GM21619 (cell line): ENCODE measurements around the gene TF.
"Not testable (repeated sequence)": the region's sequence is repeated elsewhere in the genome, so short reads cannot be mapped to it uniquely, and the experiment has no call there.

Experiments used
- ATAC-seq: cut with Tn5 transposase; IDR thresholded peaks from one replicate; pipeline ENCODE4 v1.9.1; 2021; ENCODE audit not compliant: unreplicated experiment

Gene TF

GRCh38 chr3:133745981-133746711 is at the start of gene TF:
Gene TF (plus strand): TSS chr3:133746393. CDS start chr3:133746441, 48 bp downstream.
- ATAC-seq = no peak

DNA sequence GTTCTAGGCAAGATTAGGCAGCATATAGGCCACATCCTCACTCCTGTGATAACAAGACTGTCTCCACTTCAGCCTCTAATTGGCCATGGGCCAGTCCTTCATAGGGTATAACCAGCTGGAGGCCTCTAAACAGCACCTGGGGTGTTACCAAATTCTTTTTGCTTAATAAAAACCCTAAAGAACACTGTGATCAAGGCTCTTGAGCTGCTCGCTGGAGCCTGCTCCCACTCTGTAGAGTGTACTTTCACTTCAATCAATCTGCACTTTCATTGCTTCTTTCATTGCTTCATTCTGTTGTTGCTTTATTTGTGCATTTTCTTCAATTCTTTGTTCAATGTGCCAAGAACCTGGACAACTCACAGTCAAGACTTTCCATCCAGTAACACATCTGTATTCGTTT is 48.2 kb upstream of the TF start:
- no peak for ATAC-seq

DNA sequence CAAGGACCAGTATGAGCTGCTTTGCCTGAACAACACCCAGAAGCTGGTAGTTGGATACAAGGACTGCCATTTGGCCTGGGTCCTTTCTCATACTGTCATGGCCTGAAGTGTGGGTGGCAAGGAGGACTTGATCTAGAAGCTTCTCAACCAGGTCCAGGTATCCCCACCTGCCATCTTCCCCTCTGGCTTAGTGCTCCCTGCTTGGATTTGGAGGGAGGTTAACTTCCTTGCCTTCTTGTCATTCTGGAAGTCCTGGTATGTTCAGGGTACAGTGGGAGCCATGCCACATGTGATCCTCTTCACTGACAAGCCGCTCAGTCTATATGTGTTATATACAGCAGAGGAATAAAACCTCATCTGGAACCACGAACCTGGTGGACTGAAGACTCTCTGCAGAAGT is 46.7 kb upstream of the TF start:
- ATAC-seq = no peak

DNA sequence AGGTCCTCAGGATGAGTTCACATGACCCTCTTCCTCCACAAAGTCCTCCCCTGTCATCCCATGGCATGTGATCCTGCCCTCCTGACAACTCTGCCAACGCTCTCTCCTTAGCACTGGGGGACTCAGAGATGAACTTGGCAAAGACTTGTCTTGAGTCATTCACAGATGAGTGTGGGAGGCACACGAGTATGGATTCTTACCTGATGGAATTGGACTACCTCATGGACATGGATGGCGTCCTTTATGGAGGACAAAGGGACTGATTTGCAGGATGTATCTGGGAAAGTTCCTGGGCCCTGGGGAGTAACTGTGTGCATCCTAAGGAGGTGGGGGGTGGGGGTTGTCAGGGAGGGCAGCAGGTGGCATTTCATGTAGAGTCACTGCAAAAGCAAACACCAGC is 46.3 kb upstream of the TF start:
- ATAC-seq = no peak

DNA sequence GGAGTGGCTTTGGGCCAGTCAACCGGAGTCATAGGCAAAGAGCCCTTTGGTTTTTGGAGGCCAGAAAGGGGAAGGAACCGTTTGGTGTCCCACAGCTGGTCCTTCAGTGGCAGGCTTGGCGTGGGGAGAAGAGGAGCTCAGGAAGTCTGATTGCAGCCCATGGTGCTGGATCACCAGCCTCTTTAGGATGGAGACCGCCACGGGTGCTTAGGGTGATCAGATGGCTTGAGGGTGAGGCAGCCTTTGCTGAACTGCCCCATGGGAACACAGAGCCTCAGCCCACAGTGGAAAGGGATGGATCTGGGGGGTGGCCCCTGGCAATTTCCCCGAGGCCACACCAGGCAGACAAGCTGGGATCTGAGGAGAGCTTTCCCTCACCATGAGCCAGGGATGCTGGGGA is 45.8 kb upstream of the TF start:
- ATAC-seq = no peak

DNA sequence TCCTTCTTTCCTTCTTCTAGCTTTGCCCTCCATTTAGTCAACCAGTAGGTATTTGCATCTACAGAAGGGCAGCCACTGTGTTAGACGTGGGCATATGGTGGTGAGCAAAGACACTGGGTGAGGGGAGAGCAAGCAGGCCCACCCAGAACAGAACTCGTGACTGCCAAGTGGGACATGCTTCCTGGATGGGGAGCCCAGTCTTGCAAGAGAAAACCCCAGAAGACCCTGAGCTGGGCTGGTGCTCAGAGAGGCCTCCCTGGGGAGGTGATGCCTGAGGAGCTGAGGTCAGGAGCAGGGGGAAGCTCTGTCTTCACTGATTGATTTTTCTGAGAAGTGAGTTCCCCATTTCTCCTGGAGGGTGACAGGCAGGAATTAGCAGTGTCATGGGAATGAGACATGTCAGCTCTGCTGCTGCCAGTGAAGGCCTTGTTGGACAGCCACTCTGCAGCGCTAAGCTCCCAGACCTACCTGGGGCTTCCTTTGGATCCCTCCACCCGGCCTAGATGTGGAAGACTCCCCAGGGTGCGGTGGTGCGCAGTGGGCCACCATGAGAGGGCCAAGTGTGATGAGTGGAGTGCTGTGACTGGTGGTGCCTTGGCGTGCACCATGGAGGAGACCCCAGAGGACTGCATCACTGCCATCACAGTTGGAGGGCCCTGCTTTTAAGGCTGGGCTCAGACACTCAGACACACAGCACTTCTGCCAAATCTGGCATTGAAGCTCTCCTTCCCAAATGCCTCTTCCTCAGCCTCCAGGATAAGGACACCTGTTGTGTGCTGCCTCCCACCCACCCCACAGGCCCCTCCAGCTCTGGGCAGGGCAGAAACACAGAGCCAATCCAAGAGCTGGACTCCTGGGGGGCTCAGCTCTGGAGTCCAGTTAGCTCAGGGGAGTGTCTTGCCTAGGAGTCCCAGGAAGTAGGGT is 44.5 kb upstream of the TF start:
- no peak for ATAC-seq

DNA sequence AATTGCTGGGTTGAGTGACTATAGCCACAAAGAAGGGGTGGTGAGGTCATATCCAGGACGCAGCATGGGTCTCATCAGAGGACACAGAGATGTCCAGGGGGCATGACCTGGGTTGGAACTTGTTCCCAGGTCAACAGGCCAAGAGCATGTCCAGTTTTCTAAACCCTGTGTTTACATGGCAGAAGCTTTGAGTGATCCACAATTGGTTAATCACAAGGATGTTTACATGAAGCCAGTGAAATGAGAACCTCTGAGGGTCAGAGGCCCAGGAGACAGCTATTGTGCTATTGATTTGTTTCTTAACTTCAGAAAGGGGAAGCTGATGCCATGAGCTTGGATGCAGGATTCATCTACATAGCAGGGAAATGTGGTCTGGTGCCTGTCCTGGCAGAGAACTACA is 42.3 kb upstream of the TF start:
- ATAC-seq = no peak

GRCh38 chr3:133706033-133706432 is 40.2 kb upstream of the TF start:
- ATAC-seq = no peak

- ATAC-seq = no peak
These were observed 36.9 kb upstream of the TF start for GRCh38 chr3:133709139-133709750.

GRCh38 chr3:133711013-133711412 is 35.2 kb upstream of the TF start:
- no peak for ATAC-seq

DNA sequence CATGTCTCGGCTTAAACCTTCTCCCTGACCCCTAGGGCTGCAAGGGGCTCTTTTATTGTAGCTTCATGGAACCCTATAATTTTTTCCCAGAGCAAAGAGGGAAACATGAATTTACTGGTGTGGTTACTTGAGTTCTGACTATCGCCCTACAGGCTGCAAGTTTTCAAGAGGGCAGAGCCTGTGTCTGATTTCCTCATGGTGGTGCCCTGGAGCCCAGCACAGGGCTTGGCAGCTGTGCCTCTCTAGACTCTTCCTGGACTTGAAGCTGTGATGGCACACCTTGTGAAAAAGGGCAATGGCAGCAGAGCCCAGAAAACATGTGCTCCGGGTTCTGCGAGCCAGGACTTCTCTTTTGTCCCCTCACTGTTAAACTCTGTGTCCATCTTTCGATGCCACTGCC is 34.2 kb upstream of the TF start:
- ATAC-seq = no peak

DNA sequence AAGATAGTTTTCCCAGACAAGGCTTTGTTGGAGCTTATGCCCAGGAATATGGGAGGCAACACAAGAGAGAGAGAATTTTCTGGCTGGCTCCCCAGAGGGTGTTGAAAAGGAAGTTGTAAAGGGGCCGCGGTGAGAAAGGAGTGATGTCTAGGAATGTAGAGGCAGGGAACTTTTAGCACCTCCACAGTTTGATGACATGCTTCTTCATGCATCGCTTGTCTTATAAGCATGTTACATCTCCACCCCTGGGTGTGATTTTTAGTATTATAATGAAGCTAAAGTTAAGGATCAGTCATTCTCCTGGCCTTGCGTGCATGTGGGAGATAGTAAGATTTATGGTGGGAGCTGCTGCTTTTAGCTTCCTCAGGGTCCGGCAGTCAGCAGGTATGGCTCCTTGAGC is 32.8 kb upstream of the TF start:
- ATAC-seq = no peak

DNA sequence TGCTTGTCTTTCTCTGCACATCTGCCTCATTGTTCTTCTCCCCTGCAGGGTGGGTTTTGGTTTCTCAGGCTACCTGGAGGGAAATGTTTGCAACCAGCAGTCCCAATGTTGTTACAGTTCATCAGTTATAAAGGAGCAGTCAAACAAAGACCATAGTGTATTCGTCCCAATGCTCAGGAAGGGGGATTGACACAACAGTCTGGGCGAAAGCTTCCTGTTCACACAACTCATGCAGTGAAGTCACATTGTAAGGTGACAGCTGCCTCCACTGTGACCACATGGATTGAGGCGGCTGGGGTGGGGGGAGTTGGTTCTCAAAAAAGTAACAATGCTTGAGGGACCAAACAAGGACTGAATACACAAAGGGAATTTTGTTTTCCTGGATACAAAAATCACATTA is 28.8 kb upstream of the TF start:
- no peak for ATAC-seq

GRCh38 chr3:133722935-133723334 is 23.3 kb upstream of the TF start:
- ATAC-seq = no peak

- ATAC-seq = no peak
These were observed 15.2 kb upstream of the TF start for GRCh38 chr3:133730993-133731392.

DNA sequence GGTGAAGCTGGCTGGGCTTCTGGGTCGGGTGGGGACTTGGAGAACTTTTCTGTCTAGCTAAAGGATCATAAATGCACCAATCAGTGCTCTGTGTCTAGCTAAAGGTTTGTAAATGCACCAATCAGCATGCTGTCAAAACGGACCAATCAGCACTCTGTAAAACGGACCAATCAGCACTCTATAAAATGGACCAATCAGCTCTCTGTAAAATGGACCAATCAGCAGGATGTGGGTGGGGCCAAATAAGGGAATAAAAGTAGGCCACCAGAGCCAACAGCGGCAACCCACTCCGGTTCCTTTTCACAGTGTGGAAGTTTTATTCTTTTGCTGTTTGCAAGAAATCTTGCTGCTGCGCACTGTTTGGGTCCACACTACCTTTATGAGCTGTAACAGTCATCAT is 14.0 kb upstream of the TF start:
- ATAC-seq = not testable (repeated sequence)

GRCh38 chr3:133733226-133733625 is 13.0 kb upstream of the TF start:
- no peak for ATAC-seq

DNA sequence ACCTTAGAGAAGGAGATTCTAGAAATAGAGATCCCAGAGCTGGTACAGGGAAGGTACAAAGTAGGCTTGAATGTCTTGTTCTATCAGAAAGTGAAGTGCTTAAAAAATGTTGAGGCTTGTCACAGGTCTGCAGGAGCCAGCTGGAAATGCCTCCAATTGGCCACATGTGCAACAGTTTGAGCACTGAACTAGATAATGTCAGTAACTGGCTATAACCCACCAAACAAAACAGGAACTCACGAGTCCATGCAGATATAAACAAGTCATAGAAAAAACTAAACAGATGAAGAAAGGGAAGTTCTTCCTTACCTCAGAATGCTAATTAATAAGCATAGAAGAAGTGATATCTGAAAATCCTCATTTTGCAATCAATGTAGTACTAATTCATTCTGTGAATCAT is 11.9 kb upstream of the TF start:
- no peak for ATAC-seq

DNA sequence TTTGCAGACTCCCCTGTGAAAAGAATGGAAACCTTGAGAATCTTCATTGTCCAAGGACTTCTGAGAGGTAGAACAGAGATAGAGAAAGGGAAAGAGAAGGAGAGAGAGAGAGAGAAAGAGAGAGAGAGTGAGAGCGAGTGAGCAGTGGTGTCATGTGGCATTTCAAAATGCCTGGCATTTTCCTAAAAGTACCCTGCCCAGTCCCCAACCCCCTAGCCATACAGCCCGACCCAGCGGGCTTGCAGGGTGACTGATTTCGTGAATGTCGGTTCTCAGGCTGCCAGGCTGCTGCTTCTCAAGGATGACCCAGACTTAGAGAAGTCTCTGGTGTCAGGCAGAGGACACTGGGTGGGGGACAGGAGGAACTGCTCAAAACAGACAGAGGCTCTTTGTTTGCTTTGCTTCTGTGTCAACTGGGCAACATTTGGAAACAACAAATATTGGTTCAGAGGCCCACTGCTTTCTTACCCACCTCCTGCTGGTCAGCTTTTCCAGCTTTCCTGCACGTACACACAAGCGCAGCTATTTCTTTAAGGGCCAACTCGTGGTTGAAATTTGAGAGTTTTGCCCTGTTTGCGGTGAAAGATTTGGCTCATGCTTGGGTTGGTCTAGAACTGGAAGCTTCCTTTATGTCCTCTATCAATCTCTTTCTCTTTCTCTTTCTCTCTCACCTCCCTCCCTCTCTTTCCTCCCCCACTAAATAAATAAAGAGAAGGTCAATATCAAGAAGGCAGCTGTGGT is 3.7 kb upstream of the TF start:
- ATAC-seq = no peak

DNA sequence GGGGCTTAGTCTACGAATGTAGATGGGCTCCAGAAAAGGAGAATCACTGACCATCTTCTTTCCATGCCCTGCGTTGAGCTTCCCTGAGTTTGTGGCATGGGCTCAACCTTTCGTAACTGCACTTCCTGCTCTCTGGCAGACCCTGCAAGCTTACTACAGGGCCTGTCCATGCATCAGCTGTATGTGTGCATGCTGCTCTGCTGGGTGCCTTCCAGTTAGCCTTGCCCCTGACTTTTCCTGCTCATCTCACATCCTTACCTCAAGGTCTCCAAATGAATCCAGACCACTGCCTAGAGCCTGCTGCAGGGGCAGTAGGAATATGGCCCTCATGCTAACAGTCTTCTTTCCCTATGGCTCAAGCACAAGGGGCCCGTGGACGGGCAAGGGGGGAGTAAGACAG is 2.0 kb upstream of the TF start:
- ATAC-seq = no peak

DNA sequence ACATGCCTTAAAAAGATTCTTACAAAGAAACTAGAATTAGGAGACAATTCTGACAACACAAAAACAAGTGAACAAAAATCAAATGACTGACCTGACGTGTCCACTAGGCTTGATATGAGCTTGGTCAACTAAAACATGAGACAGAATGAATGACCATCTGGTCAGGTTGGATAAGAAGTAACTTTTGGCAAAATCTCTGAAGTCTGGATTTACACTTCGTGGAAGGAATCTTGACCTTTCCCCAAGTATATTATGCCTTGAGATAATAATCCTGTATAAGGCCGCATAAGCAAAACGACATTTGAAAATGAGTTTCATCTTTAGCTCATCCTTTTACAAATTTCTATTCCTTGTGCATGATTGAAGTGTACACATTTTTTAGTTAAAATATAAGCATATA is 1.1 kb upstream of the TF start:
- ATAC-seq = no peak
